DOHH2 (cell line): ENCODE data around the gene SEPSECS.

Experiments
- H3F3A ChIP-seq: fragments of 200-600 bp; sonication (generic), shearing (Covaris generic); 2 replicates; pipeline ENCODE4 v1.6.0; 2016; ENCODE audit warnings: antibody characterized with exemption, mild to moderate bottlenecking; ENCODE audit not compliant: control insufficient read depth, insufficient read depth
- H3K27ac ChIP-seq: fragments of 200-600 bp; sonication (generic); 2 replicates; pipeline ENCODE4 v1.5.1; 2014; ENCODE audit warnings: low read depth, mild to moderate bottlenecking, low read length, moderate library complexity
- H3K27me3 ChIP-seq: fragments of 200-600 bp; sonication (generic); 2 replicates; pipeline ENCODE4 v1.6.1; 2014; ENCODE audit warnings: mild to moderate bottlenecking, low read length, mixed read lengths; ENCODE audit not compliant: control insufficient read depth
- H3K36me3 ChIP-seq: fragments of 200-600 bp; sonication (generic); 2 replicates; pipeline ENCODE4 v1.6.1; 2014; ENCODE audit warnings: mild to moderate bottlenecking, low read length, moderate library complexity, mixed read lengths; ENCODE audit not compliant: control insufficient read depth
- H3K4me1 ChIP-seq: fragments of 200-600 bp; sonication (generic); 2 replicates; pipeline ENCODE4 v1.6.1; 2014; ENCODE audit warnings: mild to moderate bottlenecking, low read length, mixed read lengths; ENCODE audit not compliant: control insufficient read depth
- H3K4me2 ChIP-seq: fragments of 200-600 bp; sonication (generic); 2 replicates; pipeline ENCODE4 v1.6.0; 2014; ENCODE audit warnings: mild to moderate bottlenecking, low read length, moderate library complexity
- H3K4me3 ChIP-seq: fragments of 200-600 bp; sonication (generic); 2 replicates; pipeline ENCODE4 v1.5.1; 2014; ENCODE audit warnings: mild to moderate bottlenecking, low read length, mixed read lengths
- H3K79me2 ChIP-seq: fragments of 200-600 bp; sonication (generic); 2 replicates; pipeline ENCODE4 v1.6.1; 2014; ENCODE audit warnings: mild to moderate bottlenecking, low read length, mixed read lengths; ENCODE audit not compliant: control insufficient read depth
- H3K9me2 ChIP-seq: fragments of 200-600 bp; sonication (generic); replicated peaks from 2 replicates; pipeline ENCODE4 v1.6.1; 2014; ENCODE audit warnings: mild to moderate bottlenecking, low read length, mixed read lengths; ENCODE audit not compliant: control insufficient read depth
- H3K9me3 ChIP-seq: fragments of 200-600 bp; sonication (generic); 2 replicates; pipeline ENCODE4 v1.6.1; 2014; ENCODE audit warnings: antibody characterized with exemption, low read length, mixed read lengths; ENCODE audit not compliant: control insufficient read depth, insufficient read depth
- H4K20me1 ChIP-seq: fragments of 200-600 bp; sonication (generic); 2 replicates; pipeline ENCODE4 v1.6.0; 2014; ENCODE audit warnings: low read depth, mild to moderate bottlenecking, antibody characterized with exemption, low read length, moderate library complexity; ENCODE audit not compliant: control insufficient read depth, insufficient read depth
- EZH2phosphoT487 ChIP-seq: fragments of 200-600 bp; sonication (generic); IDR thresholded peaks from 2 replicates; pipeline ENCODE4 v1.6.1; 2017; ENCODE audit warnings: borderline replicate concordance, mild to moderate bottlenecking, antibody characterized with exemption, low read length, moderate library complexity, mixed read lengths
- TF ChIP-seq, protein P1 (sequence below): fragments of 200-600 bp; sonication (generic); IDR thresholded peaks from one replicate; pipeline ENCODE4 v1.5.1; 2014; ENCODE audit warnings: antibody characterized with exemption, mild to moderate bottlenecking, low read depth, low read length; ENCODE audit not compliant: poor library complexity, severe bottlenecking

SEPSECS gene

DNA sequence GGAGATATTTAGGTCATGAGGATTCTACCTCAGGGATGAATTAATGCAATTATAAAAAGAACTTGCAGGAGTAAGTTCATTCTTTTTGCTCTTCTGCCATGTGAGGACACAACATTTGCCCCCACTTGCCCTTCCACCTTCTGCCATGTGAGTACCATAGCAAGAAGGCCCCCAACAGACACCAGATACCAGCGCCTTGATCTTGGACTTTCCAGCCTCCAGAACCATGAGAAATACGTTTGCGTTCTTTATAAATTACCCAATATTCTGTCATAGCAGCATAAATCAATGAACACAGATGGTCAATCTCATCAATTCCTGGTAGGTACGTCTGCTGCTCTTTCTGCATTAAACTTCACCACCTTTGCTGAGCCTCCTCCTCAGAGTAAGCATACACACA is 5.7 kb upstream of the SEPSECS start:
- Histone ChIP-seq H3K27ac (no peak overlapping the region), H3K4me3 (no peak overlapping the region), H3F3A (no peaks in the 10 kb centered on the region), H3K4me1 (peaks cover 16% of the 10 kb centered on the region), H4K20me1 (no peaks in the 10 kb centered on the region), H3K4me2 (no peak overlapping the region), H3K36me3 (peaks cover 6% of the 10 kb centered on the region; the same call in 1 of the 2 replicates), H3K27me3 (no peaks in the 10 kb centered on the region), H3K9me2 (no peaks in the 10 kb centered on the region), H3K79me2 (peaks cover 22% of the 10 kb centered on the region), H3K9me3 (no peaks in the 10 kb centered on the region)
- no peak for TF ChIP-seq EZH2phosphoT487
- TF ChIP-seq, protein P1, sequence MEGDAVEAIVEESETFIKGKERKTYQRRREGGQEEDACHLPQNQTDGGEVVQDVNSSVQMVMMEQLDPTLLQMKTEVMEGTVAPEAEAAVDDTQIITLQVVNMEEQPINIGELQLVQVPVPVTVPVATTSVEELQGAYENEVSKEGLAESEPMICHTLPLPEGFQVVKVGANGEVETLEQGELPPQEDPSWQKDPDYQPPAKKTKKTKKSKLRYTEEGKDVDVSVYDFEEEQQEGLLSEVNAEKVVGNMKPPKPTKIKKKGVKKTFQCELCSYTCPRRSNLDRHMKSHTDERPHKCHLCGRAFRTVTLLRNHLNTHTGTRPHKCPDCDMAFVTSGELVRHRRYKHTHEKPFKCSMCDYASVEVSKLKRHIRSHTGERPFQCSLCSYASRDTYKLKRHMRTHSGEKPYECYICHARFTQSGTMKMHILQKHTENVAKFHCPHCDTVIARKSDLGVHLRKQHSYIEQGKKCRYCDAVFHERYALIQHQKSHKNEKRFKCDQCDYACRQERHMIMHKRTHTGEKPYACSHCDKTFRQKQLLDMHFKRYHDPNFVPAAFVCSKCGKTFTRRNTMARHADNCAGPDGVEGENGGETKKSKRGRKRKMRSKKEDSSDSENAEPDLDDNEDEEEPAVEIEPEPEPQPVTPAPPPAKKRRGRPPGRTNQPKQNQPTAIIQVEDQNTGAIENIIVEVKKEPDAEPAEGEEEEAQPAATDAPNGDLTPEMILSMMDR, result no peak

- TF ChIP-seq, protein P1, result no peak
- TF ChIP-seq EZH2phosphoT487, result no peak
- H3K4me1 ChIP-seq, result peaks cover 28% of the 10 kb centered on the region
- H3K9me2 ChIP-seq, result no peaks in the 10 kb centered on the region
- no peak overlapping the region for H3K4me2 ChIP-seq
- no peaks in the 10 kb centered on the region for H3K27me3 ChIP-seq
- peaks cover 12% of the 10 kb centered on the region for H3K36me3 ChIP-seq
- no peak overlapping the region for H3K27ac ChIP-seq
- H3K9me3 ChIP-seq, result no peaks in the 10 kb centered on the region
- no peaks in the 10 kb centered on the region for H4K20me1 ChIP-seq
- H3F3A ChIP-seq, result no peaks in the 10 kb centered on the region
- no peak overlapping the region for H3K4me3 ChIP-seq
- peaks cover 41% of the 10 kb centered on the region for H3K79me2 ChIP-seq
Measured at GRCh38 chr4:25163196-25163595, 2.9 kb upstream of the SEPSECS start.

DNA sequence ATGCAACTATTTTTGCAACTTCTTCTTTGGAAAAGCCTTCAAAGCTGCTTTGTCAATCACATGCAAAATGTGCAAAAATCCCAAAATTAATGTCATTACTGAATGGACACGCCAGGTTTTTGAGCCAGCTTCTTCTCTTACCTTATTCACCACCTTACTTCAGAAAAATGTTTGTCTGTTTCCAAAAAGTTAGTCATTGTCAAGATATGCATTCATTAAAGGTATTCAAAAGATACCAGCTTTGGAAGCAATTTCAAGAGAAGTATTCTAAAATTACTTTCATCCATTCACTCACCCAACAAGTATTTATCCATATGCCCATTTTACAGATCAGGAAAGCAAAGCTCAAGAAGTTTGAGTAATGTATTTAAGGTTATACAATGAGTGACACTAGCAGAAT is 2.3 kb upstream of the SEPSECS start:
- Histone ChIP-seq H3K4me1 (peaks cover 28% of the 10 kb centered on the region), H3K9me3 (no peaks in the 10 kb centered on the region), H3K27me3 (no peaks in the 10 kb centered on the region), H3F3A (no peaks in the 10 kb centered on the region), H3K36me3 (peaks cover 16% of the 10 kb centered on the region), H3K27ac (no peak overlapping the region), H3K79me2 (peaks cover 47% of the 10 kb centered on the region), H3K4me2 (peak overlapping the region; percentile 90; the same call in 1 of the 2 replicates), H3K9me2 (no peaks in the 10 kb centered on the region), H4K20me1 (no peaks in the 10 kb centered on the region), H3K4me3 (peak overlapping the region; percentile 88; the same call in 1 of the 2 replicates)
- TF ChIP-seq, protein P1, result no peak
- TF ChIP-seq EZH2phosphoT487, result no peak
